Uterus (tissue), 4 donors: ENCODE results near the gene ATP5MC2. TPM values are rescaled to one million over a fixed set of nuclear protein-coding genes. Genes with fewer than 3 reads are reported as not detected.
"Not testable (repeated sequence)": the region's sequence is repeated elsewhere in the genome, so short reads cannot be mapped to it uniquely, and the experiment has no call there.

Experiments
- DNase-seq, 2 donors: peaks; one replicate each; pipeline ENCODE4 v3.0.0-alpha.2; 2019 to 2020
- H3K27ac ChIP-seq, 2 donors: fragments of 200-600 bp; sonication (generic); 1 replicate in 1 of 2; 2 replicates in 1 of 2; pipeline ENCODE4 v1.5.1; 2016 to 2018
- H3K27me3 ChIP-seq, 2 donors: fragments of 200-600 bp; sonication (generic); one replicate each; pipeline ENCODE4 v1.5.1; 2018 to 2019; ENCODE audit warnings: control low read depth in 1 of 2
- H3K36me3 ChIP-seq, 2 donors: fragments of 200-600 bp; sonication (generic); one replicate each; pipeline ENCODE4 v1.5.1; 2019; ENCODE audit warnings: control low read depth in 1 of 2
- H3K4me1 ChIP-seq, 2 donors: fragments of 200-600 bp; sonication (generic); one replicate each; pipeline ENCODE4 v1.5.1; 2018 to 2019; ENCODE audit warnings: control low read depth in 1 of 2
- H3K4me3 ChIP-seq, 2 donors: fragments of 200-600 bp; sonication (generic); 1 replicate in 1 of 2; 2 replicates in 1 of 2; pipeline ENCODE4 v1.5.1; 2018 to 2019; ENCODE audit warnings: mild to moderate bottlenecking in 1 of 2
- H3K9me3 ChIP-seq, 2 donors: fragments of 200-600 bp; sonication (generic); one replicate each; pipeline ENCODE4 v1.5.1; 2019; ENCODE audit warnings: control low read depth in 1 of 2
- POLR2A ChIP-seq, 2 donors: fragments of 450-650 bp; IDR thresholded peaks; one replicate each; pipeline ENCODE4 v1.6.1; 2016; ENCODE audit warnings: antibody characterized with exemption in 2 of 2, mild to moderate bottlenecking in 1 of 2, moderate library complexity in 1 of 2
- intact Hi-C: fragments of 100-400 bp; cut with DNase I; formaldehyde crosslinking; loops from one replicate; pipeline ENCODE4 v1.15.1; 2023; ENCODE audit warnings: low total_unique reads
- total RNA-seq, 4 donors: library from RNA; depleted of rRNA in 3 of 4; stranded (reverse); fragments of >200 nt in 3 of 4; gene quantifications; one replicate each; pipeline versions ENCODE4 v1.1.0 to v1.2.4, GENCODE V29; 2014 to 2023
- TF ChIP-seq, protein P1 (sequence below), 4 experiments: fragments of 200-600 bp in 2 of 4; fragments of 450-650 bp in 2 of 4; sonication (generic) in 2 of 4; IDR thresholded peaks; one replicate each; pipeline ENCODE4 v1.5.1; 2016 to 2019; ENCODE audit warnings: antibody characterized with exemption in 4 of 4, mild to moderate bottlenecking in 2 of 4, moderate library complexity in 1 of 4
- donor health status: DM: yes; HTN: yes; CAD: no.

ATP5MC2 gene
- total RNA-seq, 4 donors from 2014 or later: 68.9 to 215 (median 133) TPM

GRCh38 chr12:53683494-53683893, 7.6 kb upstream of the ATP5MC2 start:
- intact Hi-C loops: no loop called here
- Histone ChIP-seq H3K9me3 (no peaks in the 10 kb centered on the region), H3K27ac (no peak overlapping the region), H3K27me3 (no peaks in the 10 kb centered on the region), H3K4me3 (no peak overlapping the region), H3K36me3 (no peaks in the 10 kb centered on the region), H3K4me1 (no peaks in the 10 kb centered on the region)
- no peak for DNase-seq
- TF ChIP-seq POLR2A (IDR thresholded peaks at IDR 0.05): no peak
- TF ChIP-seq, protein P1, sequence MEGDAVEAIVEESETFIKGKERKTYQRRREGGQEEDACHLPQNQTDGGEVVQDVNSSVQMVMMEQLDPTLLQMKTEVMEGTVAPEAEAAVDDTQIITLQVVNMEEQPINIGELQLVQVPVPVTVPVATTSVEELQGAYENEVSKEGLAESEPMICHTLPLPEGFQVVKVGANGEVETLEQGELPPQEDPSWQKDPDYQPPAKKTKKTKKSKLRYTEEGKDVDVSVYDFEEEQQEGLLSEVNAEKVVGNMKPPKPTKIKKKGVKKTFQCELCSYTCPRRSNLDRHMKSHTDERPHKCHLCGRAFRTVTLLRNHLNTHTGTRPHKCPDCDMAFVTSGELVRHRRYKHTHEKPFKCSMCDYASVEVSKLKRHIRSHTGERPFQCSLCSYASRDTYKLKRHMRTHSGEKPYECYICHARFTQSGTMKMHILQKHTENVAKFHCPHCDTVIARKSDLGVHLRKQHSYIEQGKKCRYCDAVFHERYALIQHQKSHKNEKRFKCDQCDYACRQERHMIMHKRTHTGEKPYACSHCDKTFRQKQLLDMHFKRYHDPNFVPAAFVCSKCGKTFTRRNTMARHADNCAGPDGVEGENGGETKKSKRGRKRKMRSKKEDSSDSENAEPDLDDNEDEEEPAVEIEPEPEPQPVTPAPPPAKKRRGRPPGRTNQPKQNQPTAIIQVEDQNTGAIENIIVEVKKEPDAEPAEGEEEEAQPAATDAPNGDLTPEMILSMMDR (IDR thresholded peaks at IDR 0.05): no peak

DNA sequence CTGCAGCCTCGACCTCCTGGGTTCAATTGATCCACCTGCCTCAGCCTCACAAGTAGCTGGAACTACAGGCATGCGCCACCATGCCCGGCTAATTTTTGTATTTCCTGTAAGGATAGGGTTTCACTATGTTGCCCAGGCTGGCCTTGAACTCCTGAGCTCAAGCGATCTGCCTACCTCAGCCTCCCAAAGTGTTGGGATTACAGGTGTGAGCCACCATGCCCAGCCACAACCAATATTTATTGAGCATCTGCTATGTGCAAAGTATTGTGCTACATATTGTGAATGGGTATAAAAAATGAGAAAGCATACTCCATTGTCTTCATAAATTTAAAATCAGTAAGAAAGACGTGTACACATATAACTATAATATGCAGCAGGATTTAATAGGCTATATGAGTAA, 4.2 kb upstream of the ATP5MC2 start:
- H3K27ac ChIP-seq, H3K9me3 ChIP-seq, H3K27me3 ChIP-seq, H3K4me1 ChIP-seq, H3K4me3 ChIP-seq, H3K36me3 ChIP-seq, DNase-seq, intact Hi-C loops: not testable (repeated sequence)

DNA sequence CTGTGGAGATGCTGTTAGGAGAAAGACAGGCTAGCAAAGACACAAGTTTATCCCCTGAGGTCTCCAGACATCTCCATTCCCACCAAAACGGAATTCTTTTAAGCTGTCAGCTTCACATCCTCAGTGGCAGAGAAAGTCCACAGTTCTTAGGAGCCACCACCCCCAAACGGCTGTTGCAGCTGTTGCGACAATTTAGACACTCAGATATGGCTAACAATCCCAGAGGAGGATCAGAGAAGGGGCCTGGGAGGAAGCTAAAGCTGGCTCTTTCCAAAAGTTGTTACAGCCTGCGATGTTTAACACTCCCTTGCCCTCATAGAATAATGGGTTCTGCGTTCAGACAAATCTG, 1.9 kb upstream of the ATP5MC2 start:
- Histone ChIP-seq H3K27me3 (no peaks in the 10 kb centered on the region), H3K27ac (peak overlapping the region; percentile 92 to 97), H3K4me1 (peaks cover 0 to 6% of the 10 kb centered on the region in 2 donors), H3K9me3 (no peaks in the 10 kb centered on the region), H3K36me3 (no peaks in the 10 kb centered on the region), H3K4me3 (peak overlapping the region; percentile 38 to 48)
- intact Hi-C loops: loop anchor here (5.0 kb wide), 1 partner anchor 135 kb away; no protein-coding TSS in a partner anchor
- TF ChIP-seq, protein P1 (IDR thresholded peaks at IDR 0.05): no peak
- TF ChIP-seq POLR2A (IDR thresholded peaks at IDR 0.05): no peak
- DNase-seq: no peak

DNA sequence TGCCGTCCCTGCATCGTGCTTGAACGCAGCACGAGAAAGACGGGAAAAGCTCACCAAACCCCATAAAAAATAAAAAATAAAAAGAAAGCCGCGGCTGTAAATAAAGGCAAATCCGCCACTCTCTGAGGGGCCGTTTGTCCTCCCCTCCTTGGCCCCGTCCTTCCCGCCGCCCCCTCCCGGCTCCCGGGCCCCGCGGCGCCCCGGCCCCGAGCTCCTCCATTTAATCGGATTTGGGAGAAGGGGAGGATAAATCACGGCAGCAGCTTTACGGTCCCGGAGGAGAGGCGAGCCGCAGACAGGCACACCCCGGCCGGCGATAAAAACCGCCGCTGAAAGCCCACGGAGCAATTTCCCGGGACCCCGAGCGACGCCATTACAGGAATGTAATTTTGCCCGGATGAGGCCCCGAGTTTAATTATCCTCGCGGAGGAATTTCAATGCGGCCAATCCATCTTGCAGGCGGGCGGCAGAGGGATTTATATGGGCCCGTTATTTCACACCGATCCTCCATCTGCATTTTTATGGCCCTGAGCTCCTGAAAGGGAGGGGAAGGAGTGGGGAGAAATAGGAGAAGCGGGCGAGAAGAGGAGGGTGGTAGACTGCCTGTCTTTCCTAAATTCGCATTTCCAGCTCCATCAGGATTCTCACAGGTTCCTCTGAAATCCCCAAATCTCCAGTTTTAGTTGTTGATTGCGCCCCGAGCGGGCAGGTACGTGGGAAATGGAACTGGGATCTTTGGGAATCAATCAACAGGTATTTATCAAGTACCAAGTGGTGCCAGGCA, 1.3 kb upstream of the ATP5MC2 start:
- intact Hi-C loops: loop anchor here (5.0 kb wide), 1 partner anchor 135 kb away; no protein-coding TSS in a partner anchor
- TF ChIP-seq, protein P1 (IDR thresholded peaks at IDR 0.05): no peak
- TF ChIP-seq POLR2A (IDR thresholded peaks at IDR 0.05): no peak
- Histone ChIP-seq H3K27me3 (no peaks in the 10 kb centered on the region), H3K27ac (peak overlapping the region; percentile 92 to 97), H3K4me1 (peaks cover 0 to 6% of the 10 kb centered on the region in 2 donors), H3K36me3 (no peaks in the 10 kb centered on the region), H3K9me3 (no peaks in the 10 kb centered on the region), H3K4me3 (peak overlapping the region; percentile 38 to 48)
- peak in 1 of 2 donors; percentile 45 for DNase-seq

DNA sequence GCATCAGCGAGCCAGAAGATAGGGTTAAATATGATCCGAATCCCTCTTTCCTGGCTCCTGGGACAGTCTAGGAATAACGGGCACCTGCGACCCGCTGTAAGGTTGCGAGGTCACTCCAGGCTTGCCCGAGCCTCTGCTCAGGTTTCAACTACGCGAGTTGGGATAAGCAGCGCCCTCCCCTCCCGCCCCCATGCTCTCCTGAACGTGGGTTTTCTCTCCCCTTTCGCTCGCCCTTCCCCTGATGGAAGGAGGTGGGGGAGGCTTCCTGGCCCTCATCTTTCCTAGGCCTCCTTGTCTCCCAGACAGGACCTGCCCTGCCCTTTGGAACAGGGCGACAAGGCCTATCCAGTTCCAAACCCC, 753 bp upstream of the ATP5MC2 start:
- intact Hi-C loops: loop anchor here (5.0 kb wide), 1 partner anchor 134 kb away; no protein-coding TSS in a partner anchor
- H3K9me3 ChIP-seq: no peaks in the 10 kb centered on the region
- DNase-seq: peak; percentile 66 to 68
- no peaks in the 10 kb centered on the region for H3K36me3 ChIP-seq
- H3K27ac ChIP-seq: peak overlapping the region; percentile 92 to 97
- H3K4me1 ChIP-seq: peaks cover 0 to 6% of the 10 kb centered on the region in 2 donors
- H3K27me3 ChIP-seq: no peaks in the 10 kb centered on the region
- H3K4me3 ChIP-seq: peak overlapping the region; percentile 38 to 48
- no peak for TF ChIP-seq POLR2A (IDR thresholded peaks at IDR 0.05)
- TF ChIP-seq, protein P1 (IDR thresholded peaks at IDR 0.05): no peak
